ENCODE measurements around the gene PDE6A. TPM values are rescaled to one million over a fixed set of nuclear protein-coding genes. Genes with fewer than 3 reads are reported as not detected.

The PDE6A gene
- total and polyA plus RNA-seq, 2 of the 13 experiments (the other 11 are each of a cell fraction or from before 2014, with no cell fraction given) = 0.01 TPM; not detected in 1

- no peak for TF ChIP-seq HOXA3 (CRISPR knock-in tag; IDR thresholded peaks at IDR 0.05)
- no peak for TF ChIP-seq NFRKB (IDR thresholded peaks at IDR 0.05)
- no peak for TF ChIP-seq ZFP36L2 (CRISPR knock-in tag; IDR thresholded peaks at IDR 0.05)
- TF ChIP-seq GMEB1 (CRISPR knock-in tag; IDR thresholded peaks at IDR 0.05; ENCODE audit: borderline replicate concordance) = no peak
- no peak for TF ChIP-seq FLYWCH1 (CRISPR knock-in tag; IDR thresholded peaks at IDR 0.05)
- TF ChIP-seq ZNF513 (CRISPR knock-in tag; conservative IDR thresholded peaks at IDR 0.05) = no peak
- TF ChIP-seq ZNF761 (CRISPR knock-in tag; conservative IDR thresholded peaks at IDR 0.05) = no peak
- TF ChIP-seq ZNF737 (CRISPR knock-in tag; IDR thresholded peaks at IDR 0.05; ENCODE audit: borderline replicate concordance) = no peak
- TF ChIP-seq SRY (CRISPR knock-in tag; IDR thresholded peaks at IDR 0.05) = no peak
These were observed 112.0 kb downstream of the PDE6A start (continued) for GRCh38 chr5:149832636-149833035.

GRCh38 chr5:149831492-149831891 is 113.1 kb downstream of the PDE6A start:
- Histone ChIP-seq H3K4me1 (ENCODE audit: insufficient read depth, low read length) (no peaks in the 10 kb centered on the region), H3K27ac (ENCODE audit: extremely low read length, insufficient read depth, low read length) (no peak overlapping the region), H2AFZ (ENCODE audit: low read length) (no peak overlapping the region), H3K9me3 (ENCODE audit: low read length) (no peaks in the 10 kb centered on the region), H4K20me1 (ENCODE audit: insufficient read depth, low read length) (no peaks in the 10 kb centered on the region), H3K9ac (ENCODE audit: insufficient read depth, low read depth, low read length) (no peak overlapping the region), H3K4me2 (ENCODE audit: low read depth, low read length) (no peak overlapping the region), H3K4me3 (replicated peaks in 1 of 3; ENCODE audit: insufficient read depth in 1 of 3, low read depth in 2 of 3, low read length in 3 of 3) (no peak overlapping the region), H3K79me2 (ENCODE audit: insufficient read depth, low read length) (no peaks in the 10 kb centered on the region), H3K36me3 (replicated peaks in 1 of 2; ENCODE audit: control insufficient read depth in 1 of 2, insufficient read depth in 2 of 2, low read length in 2 of 2) (no peaks in the 10 kb centered on the region), H3K27me3 (ENCODE audit: control insufficient read depth in 1 of 2, insufficient read depth in 2 of 2, low read length in 2 of 2) (no peaks in the 10 kb centered on the region)
- in situ Hi-C loops (cut with HindIII; ENCODE audit: extremely low pct_ligation_motif_present, low pct_unique_long_range_greater_than_20kb) = no loop called here
- ATAC-seq = no peak
- BruUV-seq (replicated peaks) = no TSS peak
- FAIRE-seq = no peak
- DNase-seq (ENCODE audit: low spot score) = no peak
- no peak for TF ChIP-seq TEAD3 (CRISPR knock-in tag; optimal IDR thresholded peaks at IDR 0.05; ENCODE audit: borderline replicate concordance)
- TF ChIP-seq MAFK (conservative IDR thresholded peaks at IDR 0.05 in 1 of 2, IDR thresholded peaks at IDR 0.05 in 1 of 2; ENCODE audit: low read length in 2 of 2) = no peak
- TF ChIP-seq PRPF4 (IDR thresholded peaks at IDR 0.05; ENCODE audit: low read depth, low read length, poor library complexity, severe bottlenecking) = no peak
- TF ChIP-seq DRAP1 (CRISPR knock-in tag; IDR thresholded peaks at IDR 0.05) = no peak
- TF ChIP-seq CBX1 (IDR thresholded peaks at IDR 0.05; ENCODE audit: low read depth) = no peak
- no peak for TF ChIP-seq ZNF589 (CRISPR knock-in tag; conservative IDR thresholded peaks at IDR 0.05)
- ChIA-PET POLR2A (no interaction called here), CTCF (ENCODE audit: low intra/inter-chr PET ratio, low total read pairs) (no interaction called here)
- intact Hi-C loops (cut with micrococcal nuclease; ENCODE audit: unreplicated experiment) = loop anchor here (10.0 kb wide), 1 partner anchor 293 kb away; no protein-coding TSS in a partner anchor
- WGBS (ENCODE audit: low lambda C conversion rate) = 84% methylated on average over 5 of the region's 5 CpGs
